NCI-H1436 treated with DMSO at 0.1 percent for 48 hours (cell line): ENCODE data around the gene ZEB1.
"Not testable (repeated sequence)": the region's sequence is repeated elsewhere in the genome, so short reads cannot be mapped to it uniquely, and the experiment has no call there.

Experiments
- DNase-seq: peaks from one replicate; lab custom pipeline; 2025; lab: John Stamatoyannopoulos, UW

The ZEB1 gene

DNA sequence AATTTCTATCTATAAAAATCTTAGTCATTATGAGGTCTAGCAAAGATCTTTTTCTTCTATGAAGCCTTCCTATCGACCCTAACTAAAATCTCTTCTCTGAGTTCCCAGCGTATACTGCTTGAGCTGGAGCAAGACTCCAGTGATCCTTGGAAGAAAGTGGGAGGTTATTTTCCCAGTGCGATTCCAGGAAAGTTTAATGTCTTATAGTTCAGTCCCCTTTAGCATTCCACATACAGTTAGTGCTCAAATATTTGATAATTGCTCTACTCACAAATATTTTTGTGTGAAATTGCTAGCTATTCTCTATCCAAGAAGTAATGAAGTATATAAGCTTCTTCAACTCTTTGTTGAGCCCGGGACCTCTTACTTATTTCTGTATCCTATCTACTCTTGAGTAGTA, 47.7 kb downstream of the ZEB1 start:
- no peak for DNase-seq

DNA sequence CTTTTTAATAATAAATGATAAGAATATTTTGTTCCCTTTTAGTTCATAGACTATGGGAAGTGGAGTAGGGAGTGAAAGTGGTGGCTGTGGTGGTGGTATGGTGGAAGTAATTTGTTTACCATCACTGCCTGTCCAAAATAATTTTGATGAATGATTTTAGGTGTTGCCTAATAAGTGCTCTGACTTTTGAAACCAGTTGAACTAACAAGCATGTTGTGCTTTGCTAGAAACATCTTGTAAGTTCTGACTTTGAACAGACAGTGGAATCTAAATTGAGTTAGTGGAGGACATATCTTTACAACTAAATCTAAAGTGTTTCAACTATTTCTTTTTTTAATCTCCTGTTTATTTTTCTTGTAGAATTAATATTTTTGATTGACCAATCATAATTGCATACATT, 49.7 kb downstream of the ZEB1 start:
- DNase-seq, result no peak

DNA sequence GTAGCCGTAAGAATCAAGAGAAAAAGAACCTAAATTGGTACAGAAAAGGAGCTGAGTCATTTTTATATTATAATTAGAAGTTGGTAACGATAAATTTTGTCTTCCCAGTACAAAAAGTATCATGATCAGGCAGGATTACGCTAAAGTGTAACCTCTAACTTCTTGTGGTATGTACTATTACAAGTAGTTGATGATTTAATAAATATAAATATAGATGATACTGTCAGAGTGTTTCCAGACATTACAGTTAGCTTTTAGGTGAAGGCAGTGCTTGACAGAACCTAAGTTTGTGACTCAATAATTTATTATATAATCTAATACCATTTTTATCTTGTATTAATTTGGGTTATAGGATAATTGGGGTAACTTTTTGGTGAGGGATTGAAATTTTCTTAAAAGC, 53.4 kb downstream of the ZEB1 start:
- no peak for DNase-seq

DNA sequence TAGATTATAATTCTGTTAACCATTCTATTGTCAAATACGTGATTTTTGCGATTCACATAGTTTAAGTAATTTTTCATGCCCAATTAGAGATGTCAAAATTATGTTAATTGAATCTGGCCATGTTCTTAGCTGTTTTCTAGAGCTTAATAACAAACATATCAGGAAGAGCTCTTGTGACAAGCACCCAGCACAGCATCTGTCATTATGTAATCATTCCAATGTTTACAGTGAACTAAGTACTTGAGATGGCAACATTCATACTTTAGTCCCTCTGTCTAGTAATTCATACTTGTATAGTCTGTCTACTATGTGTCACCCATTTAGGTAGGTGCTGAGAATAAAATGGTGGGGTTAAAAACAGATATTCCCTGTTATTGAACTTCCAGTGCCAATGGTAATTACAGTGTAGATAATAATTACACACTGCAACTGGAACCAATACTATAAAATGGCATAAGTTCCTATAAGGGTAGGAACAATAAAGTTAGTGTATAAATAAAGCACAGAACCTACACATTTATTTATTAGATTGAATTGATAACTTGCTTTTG, 55.2 kb downstream of the ZEB1 start:
- no peak for DNase-seq

DNA sequence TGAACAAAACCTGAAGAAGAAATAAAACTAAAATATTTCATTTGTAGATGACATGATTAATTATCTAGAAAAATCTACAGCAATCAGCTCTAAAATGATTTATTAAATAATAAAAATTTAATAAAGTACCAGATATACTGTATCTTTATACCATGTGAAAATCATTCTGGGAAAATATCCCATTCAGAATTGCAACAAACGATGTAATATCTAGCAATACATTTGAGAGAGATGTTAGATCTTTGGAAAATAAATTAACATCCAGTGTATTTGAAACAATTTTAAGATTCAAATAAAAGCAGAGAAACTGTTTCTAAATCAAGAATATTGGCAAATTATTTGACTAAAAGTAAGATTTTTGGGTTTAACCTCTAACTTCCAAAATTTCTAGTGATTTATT, 62.2 kb downstream of the ZEB1 start:
- DNase-seq, result no peak

DNA sequence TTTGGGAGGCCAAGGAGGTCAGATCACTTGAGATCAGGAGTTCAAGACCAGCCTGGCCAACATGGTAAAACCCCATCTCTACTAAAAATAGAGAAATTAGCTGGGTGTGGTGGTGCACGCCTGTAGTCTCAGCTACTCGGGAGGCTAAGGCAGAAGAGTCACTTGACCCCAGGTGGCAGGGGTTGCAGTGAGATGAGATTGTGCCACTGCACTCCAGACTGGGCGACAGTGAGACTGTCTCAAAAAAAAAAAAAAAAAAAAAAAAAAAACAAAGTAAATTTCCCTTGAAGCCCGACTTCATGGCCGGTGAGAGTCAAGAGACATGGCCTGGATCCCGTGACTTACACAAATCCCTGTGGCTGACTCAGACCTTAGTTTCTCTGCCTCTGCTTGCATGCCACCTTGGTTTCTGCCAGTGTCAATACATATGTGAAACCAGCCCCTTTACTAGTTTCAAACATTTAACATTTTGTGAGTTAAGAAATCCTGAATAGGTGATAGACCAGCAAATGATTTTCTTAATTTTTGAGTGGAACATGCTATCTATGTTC, 62.8 kb downstream of the ZEB1 start:
- no peak for DNase-seq

DNA sequence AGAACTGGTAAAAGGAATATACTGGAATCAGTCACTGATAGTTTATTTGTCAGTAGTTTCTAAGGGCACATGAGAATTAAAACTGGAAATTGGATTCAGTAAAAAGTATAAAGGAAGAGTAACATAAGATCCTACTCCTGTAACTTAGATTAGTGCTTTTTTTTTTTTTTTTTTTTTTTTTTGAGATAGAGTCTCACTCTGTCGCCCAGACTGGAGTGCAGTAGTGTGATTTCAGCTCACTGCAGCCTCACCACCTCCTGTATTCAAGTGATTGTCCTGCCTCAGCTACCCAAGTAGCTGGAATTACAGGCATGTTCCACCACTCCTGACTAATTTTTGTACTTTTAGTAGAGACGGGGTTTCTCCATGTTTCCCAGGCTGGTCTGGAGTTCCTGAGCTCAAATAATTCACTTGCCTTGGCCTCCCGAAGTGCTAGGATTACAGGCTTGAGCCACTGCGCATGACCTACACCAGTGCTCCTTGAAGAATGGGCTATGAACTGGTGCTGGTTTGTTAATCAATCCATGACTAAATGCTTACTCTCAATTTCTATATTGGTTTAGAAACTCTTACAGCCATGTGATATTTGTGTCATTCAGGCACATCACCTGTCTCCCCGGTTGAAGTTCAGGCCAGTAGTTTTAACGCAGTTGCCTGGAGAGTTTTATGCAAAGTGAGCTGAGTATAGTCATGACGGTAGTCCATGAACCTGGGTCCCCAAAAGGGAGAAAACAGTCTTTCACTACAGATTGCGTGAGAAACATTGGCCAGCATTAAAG, 65.0 kb downstream of the ZEB1 start:
- DNase-seq, result no peak

DNA sequence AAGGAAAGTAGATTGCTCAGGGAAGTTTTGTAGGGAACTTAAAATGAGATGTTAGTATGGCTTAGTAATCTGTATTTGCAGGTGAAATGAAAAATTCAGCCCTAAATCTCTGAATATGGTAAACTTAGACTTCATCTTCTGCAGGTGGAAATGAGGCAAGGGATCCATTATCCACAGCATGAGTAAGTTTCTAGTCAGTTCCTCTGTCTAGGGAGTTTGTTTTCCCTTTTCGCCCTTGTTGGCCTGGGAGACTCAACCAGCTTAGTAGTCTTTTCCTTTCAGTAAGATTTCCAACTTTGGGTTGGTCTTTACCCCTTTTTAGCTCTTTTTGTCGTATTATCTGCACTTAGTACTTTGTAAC, 65.6 kb downstream of the ZEB1 start:
- no peak for DNase-seq

DNA sequence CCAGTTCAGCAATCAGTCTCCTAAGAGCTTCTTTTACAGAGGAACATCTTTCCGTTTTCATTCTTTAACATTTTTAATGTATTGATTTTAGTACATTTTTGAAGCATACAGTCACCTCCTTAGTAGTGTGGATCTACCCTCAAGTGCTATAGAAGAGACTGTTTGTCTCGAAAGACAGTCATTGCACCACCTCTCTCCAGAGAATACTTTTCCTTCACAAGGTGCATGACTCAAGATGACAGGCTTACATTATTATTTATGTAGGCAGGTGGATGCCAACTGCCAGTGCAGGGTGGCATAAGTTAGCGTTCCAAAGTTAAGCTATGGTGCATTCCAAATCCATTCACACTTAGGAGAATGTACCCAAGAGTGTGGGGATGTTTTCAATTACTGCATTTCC, 71.8 kb downstream of the ZEB1 start:
- no peak for DNase-seq

DNA sequence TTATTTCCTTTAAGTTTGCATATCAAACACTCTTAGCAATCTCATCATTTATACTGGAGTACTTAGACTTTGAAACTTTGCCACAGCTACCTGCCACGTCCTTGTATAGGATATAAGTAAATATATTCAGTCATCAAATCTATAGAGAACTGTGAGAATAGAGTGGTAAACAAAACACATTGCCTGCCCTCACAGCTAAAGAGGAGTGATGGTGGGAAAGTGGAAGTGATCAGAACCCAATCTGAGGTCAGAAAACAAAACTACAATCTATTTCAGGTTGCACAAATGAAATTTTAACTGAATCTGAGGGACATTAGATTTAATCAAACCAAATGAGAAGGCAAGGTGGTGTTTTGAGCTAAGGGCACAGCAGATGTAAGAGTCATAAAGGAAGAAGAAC, 74.8 kb downstream of the ZEB1 start:
- DNase-seq, result no peak

DNA sequence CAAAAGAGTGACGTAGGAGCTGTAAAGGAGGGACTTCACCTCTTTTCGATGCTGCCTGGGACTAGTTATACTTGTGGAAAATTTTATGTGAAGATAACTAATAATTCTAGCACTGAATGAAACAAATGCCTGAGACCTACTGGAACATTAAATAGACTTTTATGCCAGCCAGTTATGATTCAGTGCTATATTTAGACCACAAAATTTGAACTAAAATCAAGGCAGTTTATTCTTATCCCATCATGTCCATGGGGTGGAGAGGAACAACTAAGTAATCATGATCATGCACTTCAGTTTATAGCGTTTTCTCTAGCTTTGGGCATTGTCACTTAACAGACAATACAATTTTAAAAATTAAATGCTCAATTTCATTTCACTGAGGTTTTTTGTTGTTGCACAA, 76.7 kb downstream of the ZEB1 start:
- no peak for DNase-seq

DNA sequence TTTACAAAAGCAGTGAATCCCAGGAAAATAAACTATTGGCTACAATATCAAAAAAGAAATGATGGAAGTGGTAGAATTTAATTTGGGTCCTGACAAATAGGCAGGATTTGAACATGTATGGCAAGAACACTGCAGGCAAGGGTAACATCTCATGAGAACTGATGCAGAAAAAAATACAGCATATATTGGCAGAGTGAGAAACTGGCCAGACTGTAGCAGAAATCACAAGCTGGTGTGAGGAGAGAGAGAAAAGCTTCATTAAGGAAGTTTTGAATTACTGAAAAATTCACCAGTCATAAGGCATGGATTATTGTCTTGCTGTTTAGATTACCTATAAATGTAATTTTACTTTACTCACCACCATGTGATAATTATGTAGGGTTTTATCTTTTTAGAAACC, 77.4 kb downstream of the ZEB1 start:
- no peak for DNase-seq

DNA sequence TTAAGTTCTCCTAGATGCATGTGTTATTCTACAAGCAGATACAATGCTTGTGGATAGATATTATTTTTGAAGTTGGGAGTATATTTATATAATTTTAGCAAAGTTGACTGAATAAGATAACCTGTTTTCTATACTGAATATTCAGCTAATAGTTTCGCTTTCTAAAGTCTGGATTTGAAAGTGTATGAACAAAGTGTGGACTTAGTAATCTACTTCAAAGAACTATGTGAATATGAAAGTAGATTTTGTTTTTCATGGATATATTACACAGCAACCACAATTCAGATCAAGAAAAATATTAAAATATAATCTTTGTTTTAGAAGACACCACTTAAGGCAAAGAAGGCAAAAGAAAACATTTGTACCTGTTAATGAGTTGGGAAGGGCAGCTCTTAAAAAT, 78.8 kb downstream of the ZEB1 start:
- no peak for DNase-seq

DNA sequence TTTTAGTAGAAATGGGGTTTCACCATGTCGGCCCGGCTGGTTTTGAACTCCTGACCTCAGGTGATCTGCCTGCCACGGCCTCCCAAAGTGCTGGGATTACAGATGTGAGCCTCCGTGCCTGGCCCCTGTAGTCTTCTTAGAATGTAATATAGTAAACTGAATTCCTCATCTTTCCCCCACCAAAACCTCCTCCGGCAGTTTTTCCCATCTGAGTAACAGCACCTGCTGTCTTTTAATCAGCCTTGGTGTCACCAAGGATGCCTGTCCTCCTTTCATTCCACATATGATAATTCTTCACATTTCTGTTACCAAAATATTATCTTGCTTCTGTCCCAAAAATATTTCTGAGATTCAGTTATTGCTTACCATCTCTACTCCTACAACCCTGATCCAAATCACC, 80.2 kb downstream of the ZEB1 start:
- DNase-seq, result no peak

DNA sequence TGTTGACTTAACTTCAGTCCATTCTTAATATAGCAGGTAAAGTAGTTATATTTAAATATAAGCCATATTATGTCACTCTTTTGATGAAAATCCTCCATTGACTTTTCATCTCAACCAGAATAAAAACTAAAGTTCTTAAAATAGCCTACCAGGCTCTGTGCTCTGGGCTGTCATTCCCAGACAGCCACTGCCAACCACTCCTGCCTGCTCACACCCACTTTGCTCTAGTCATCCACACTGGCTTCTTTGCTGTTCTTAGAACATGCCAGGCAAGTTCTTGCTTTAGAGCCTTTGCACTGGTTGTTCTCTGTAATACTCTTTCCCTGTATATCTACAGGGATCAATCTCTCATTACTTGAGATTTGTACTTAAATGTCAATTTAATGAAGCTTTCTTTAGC, 80.6 kb downstream of the ZEB1 start:
- DNase-seq, result no peak

DNA sequence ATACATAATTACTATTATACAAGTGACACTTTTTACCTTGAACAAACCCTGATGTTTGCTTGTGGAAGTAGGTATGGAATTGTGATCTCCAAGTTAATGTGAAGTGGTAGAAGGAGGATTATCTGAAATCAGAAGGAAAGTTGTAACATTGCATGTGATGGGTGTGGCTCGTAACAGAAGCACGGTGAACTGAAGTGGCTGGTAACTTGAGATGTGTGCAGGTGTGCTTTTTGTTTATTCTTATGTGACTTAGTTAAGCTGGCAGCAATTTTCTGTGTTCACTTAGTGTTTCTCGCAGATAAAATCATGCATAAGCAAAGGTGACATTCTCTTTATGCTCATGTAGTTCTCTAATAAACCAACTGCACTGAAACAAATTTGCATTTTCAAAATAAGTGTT, 82.3 kb downstream of the ZEB1 start:
- peak; percentile 76 for DNase-seq

DNA sequence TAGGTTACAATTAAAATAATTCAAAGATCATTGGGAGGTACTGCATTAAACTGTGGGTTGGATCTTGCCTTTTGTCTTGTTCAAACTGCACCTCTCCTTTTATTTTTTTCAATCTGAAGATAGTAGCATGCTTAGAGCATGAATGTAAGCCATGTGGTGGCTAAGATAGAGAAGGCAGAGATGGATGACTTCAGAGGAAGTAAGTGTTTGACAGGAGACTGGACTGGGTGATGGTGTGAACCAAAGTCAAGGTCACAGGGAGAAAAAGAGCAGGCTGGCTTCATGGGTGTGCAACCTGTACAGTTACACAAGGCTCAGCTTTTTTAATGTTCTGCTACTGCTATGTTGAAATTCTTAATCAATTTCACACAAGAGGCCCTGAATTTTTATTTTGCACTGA, 85.6 kb downstream of the ZEB1 start:
- DNase-seq, result no peak

DNA sequence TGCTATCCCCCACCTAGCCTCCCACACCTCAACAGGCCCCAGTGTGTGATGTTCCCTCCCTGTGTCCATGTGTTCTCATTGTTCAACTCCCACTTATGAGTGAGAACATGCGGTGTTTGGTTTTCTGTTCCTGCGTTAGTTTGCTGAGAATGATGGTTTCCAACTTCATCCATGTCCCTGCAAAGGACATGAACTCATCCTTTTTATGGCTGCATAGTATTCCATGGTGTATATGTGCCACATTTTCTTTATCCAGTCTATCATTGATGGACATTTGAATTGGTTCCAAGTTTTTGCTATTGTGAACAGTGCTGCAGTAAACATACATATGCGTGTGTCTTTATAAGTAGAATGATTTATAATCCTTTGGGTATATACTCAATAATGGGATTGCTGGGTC, 86.8 kb downstream of the ZEB1 start:
- not testable (repeated sequence) for DNase-seq

DNA sequence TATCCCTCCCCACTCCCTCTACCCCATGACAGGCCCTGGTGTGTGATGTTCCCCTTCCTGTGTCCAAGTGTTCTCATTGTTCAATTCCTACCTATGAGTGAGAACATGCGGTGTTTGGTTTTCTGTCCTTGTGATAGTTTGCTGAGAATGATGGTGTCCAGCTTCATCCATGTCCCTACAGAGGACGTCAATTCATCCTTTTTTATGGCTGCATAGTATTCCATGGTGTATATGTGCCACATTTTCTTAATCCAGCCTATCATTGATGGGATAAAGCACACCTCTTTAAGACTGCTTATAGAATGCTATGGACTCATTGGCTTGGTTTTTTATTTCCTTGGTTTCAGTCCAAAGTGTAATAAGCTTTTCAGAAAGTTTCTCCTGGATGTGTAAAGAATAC, 93.4 kb downstream of the ZEB1 start:
- not testable (repeated sequence) for DNase-seq

DNA sequence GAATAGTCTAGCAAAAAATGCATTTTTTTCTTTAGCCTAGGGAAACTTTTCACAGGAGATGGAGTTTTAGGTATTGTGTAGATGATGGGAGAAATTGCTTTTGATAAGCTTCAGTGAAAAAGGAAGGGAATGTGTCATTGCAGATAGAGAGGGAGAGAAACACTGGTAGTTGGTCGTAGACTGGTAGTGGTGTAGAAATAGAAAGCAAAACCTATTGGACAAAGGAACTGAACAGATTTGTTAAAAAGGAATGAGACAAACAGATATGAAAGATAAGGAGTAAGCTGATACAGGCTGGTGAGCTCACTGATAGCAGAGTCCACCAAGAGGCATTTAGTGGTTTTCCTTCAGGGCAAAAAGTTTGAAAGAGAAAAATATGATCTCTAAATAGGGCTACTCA, 94.3 kb downstream of the ZEB1 start:
- DNase-seq, result no peak

DNA sequence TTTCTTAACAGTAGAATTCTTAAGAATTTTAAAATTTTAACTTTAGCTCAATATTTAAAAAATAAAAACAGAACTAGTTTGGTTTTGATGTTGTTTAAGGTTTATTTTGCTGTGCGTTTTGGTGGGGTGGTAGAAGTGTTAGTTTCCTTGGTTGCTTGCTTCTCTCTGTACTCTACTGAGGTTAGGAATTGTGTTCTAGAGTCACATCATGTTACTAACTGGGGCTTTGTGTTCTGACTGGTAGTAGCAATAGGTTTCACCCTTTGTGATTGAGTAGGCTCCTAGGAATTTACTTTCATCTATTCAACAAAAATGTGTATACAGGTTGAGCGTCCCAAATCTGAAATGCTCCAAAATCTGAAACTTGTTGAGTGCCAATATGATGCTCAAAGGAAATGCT, 99.5 kb downstream of the ZEB1 start:
- DNase-seq, result no peak

DNA sequence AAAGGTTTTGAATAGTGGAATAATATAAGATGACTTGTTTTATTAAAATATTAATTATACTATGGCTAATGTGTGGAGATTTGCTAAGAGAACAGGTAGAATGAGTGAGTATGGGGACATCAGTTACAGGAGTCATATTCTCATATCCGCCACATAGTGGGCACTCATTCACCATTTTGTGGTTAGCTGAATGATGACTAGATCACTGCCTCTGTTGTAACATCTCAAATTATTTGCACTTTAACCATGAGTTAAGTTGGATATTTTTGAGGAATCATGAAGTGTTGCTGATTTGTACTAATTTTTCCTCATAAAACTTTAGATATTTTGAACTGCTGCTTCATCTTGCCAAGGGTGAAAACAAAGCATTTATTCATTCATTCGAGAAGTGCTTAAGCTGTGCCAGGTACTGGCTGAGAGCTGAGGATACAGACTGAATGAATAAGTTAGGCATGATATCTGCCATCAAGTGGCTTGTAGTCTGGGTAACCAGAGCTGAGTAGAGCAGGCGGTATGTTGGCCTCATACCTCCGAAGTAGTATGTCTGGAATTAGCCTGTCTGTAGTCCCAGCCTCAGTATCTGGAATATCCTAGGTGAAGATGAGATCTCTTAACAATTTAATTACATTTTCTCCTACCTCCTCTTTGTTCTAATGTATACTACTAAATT, 100.5 kb downstream of the ZEB1 start:
- DNase-seq, result no peak

DNA sequence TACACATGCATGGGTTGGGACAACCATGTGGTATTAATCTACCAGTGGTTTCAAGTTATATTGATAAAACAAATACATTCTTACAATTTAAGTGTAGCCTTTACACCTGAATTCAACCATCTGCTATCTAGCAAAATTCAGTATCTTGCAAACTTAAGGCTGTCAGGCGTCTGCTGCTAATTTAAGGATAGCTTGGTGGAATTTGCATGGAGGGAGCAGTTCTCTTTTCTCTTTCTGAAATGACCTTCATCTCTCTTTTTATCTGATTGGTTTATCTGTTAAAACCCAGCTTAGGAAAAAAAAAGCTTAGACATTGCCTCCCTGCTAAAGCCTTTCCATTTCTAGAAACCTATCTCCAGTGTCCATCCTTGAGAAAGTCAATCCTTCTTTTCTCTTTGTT, 102.3 kb downstream of the ZEB1 start:
- DNase-seq, result no peak

DNA sequence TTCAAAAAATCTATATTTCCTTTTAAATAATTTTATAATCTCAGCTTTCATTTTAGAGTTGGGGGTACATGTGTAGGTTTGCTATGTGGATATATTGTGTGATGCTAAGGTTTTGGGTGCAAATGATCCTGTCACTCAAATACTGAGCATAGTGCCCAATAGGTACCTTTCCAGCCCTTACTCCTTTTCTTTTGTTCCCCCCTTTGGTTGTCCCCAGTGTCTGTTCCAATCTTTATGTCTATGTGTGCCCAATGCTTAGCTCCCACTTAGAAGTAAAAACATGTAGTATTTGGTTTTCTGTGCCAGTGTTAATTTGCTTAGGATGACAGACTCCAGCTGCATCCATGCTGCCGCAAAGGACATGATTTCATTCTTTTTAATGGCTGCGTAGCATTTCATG, 103.6 kb downstream of the ZEB1 start:
- DNase-seq, result no peak
